Measurements from ENCODE around the gene SLC30A5.
"Not testable (repeated sequence)": the region's sequence is repeated elsewhere in the genome, so short reads cannot be mapped to it uniquely, and the experiment has no call there.

Gene SLC30A5

GRCh38 chr5:69105996-69106906, 12.4 kb downstream of the SLC30A5 start:
- DNase-seq: no peak

- DNase-seq: not testable (repeated sequence)
These were observed 14.6 kb downstream of the SLC30A5 start for GRCh38 chr5:69108367-69108766.

- DNase-seq: no peak
These were observed 20.0 kb downstream of the SLC30A5 start for GRCh38 chr5:69113851-69114250.

- no peak for DNase-seq
These were observed 21.7 kb downstream of the SLC30A5 start for GRCh38 chr5:69115526-69115925.

- no peak for DNase-seq
These were observed 35.6 kb downstream of the SLC30A5 start for GRCh38 chr5:69129413-69129812.

GRCh38 chr5:69130241-69130640, 36.4 kb downstream of the SLC30A5 start:
- no peak for DNase-seq

- DNase-seq: no peak
These were observed 37.5 kb downstream of the SLC30A5 start for GRCh38 chr5:69131304-69131703.

GRCh38 chr5:69134126-69134525, 40.3 kb downstream of the SLC30A5 start:
- DNase-seq: no peak

- no peak for DNase-seq
These were observed 42.5 kb downstream of the SLC30A5 start for GRCh38 chr5:69136293-69136692.

GRCh38 chr5:69137208-69137607, 43.4 kb downstream of the SLC30A5 start:
- DNase-seq: not testable (repeated sequence)

GRCh38 chr5:69137807-69138206, 44.0 kb downstream of the SLC30A5 start:
- no peak for DNase-seq

- no peak for DNase-seq
These were observed 45.0 kb downstream of the SLC30A5 start for GRCh38 chr5:69138766-69139165.

GRCh38 chr5:69140239-69140638, 46.4 kb downstream of the SLC30A5 start:
- DNase-seq: not testable (repeated sequence)

- no peak for DNase-seq
These were observed 47.0 kb downstream of the SLC30A5 start for GRCh38 chr5:69140827-69141226.

- not testable (repeated sequence) for DNase-seq
These were observed 54.8 kb downstream of the SLC30A5 start for GRCh38 chr5:69148576-69148975.

- no peak for DNase-seq
These were observed 55.3 kb downstream of the SLC30A5 start for GRCh38 chr5:69148981-69149675.

- no peak for DNase-seq
These were observed 55.8 kb downstream of the SLC30A5 start for GRCh38 chr5:69149676-69150010.

- DNase-seq: no peak
These were observed 58.9 kb downstream of the SLC30A5 start for GRCh38 chr5:69152731-69153130.

- DNase-seq: no peak
These were observed 62.6 kb downstream of the SLC30A5 start for GRCh38 chr5:69156456-69156855.

GRCh38 chr5:69158039-69158438, 64.2 kb downstream of the SLC30A5 start:
- DNase-seq: peak; percentile 7

GRCh38 chr5:69160651-69161050, 66.8 kb downstream of the SLC30A5 start:
- DNase-seq: no peak

GRCh38 chr5:69166686-69167492, 73.1 kb downstream of the SLC30A5 start, which contains the start of gene CCNB1:
Gene CCNB1 (plus strand): TSS chr5:69167150. CDS start chr5:69167263, 113 bp downstream.
- DNase-seq: peak; percentile 98

- DNase-seq: no peak
These were observed 73.7 kb downstream of the SLC30A5 start for GRCh38 chr5:69167493-69167855.

Data from NCI-H2029 (cell line).